IPS-18a (cell line): Measurements from ENCODE around the gene CST7.
"Not testable (repeated sequence)": the region's sequence is repeated elsewhere in the genome, so short reads cannot be mapped to it uniquely, and the experiment has no call there.

Source experiments
- H3K27ac ChIP-seq: one replicate; pipeline ENCODE4 v1.5.1; 2013; ENCODE audit warnings: low read length
- H3K27me3 ChIP-seq: one replicate; pipeline ENCODE4 v1.6.1; 2013; ENCODE audit warnings: mild to moderate bottlenecking, low read length; ENCODE audit not compliant: control insufficient read depth, insufficient read depth
- H3K36me3 ChIP-seq: one replicate; pipeline ENCODE4 v1.6.1; 2013; ENCODE audit warnings: low read depth, low read length; ENCODE audit not compliant: control insufficient read depth
- H3K4me1 ChIP-seq: one replicate; pipeline ENCODE4 v1.6.1; 2013; ENCODE audit warnings: low read depth, low read length; ENCODE audit not compliant: control insufficient read depth
- H3K4me3 ChIP-seq: one replicate; pipeline ENCODE4 v1.5.1; 2013; ENCODE audit warnings: low read length
- H3K9ac ChIP-seq: one replicate; pipeline ENCODE4 v1.6.1; 2013; ENCODE audit warnings: mild to moderate bottlenecking, low read length, moderate library complexity
- H3K9me3 ChIP-seq: one replicate; pipeline ENCODE4 v1.6.1; 2013; ENCODE audit warnings: low read depth, low read length; ENCODE audit not compliant: control insufficient read depth

Gene CST7

DNA sequence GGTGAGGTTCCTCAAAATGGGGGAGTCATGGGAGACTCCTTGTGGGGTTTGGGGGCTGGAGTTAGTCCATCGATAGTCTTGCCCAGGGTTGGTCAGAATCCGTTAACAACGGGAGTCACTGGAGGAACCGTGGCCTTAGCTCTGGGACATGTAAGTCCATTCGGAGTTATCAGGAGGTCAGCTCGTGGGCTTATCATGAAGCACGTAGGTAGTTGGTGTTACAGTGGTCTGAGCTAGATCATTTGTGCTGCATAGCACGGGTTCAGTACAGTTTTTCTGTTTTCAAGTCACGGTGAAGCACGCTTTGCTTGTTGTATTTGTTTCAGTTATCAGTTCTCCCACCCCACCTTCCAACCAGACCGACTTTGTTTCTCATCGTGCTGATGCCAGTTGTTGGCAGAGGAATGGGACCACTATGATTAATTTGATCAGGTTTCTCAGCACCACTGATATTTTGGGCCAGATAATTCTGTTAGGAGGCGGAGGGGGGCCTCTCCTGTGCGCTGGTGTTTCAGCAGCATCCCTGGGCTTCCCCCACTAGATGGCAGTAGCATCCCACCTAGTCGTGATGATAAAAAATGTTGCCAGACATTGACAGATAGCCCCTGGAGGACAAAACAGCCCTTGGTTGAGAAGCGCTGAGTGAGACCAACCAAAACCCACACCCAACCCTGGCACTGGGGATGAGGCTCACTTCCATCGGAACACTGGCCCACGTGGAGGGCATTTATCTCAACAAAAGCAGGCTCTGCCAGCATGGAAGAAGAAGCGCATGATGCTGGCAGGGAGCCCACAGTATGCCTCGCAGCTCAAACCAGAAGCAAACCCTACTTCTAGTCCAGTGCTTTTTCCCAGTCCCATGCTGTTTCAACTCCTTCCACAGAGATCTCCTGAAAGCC is 45.6 kb downstream of the CST7 start:
- H3K4me3 ChIP-seq, result no peak overlapping the region

DNA sequence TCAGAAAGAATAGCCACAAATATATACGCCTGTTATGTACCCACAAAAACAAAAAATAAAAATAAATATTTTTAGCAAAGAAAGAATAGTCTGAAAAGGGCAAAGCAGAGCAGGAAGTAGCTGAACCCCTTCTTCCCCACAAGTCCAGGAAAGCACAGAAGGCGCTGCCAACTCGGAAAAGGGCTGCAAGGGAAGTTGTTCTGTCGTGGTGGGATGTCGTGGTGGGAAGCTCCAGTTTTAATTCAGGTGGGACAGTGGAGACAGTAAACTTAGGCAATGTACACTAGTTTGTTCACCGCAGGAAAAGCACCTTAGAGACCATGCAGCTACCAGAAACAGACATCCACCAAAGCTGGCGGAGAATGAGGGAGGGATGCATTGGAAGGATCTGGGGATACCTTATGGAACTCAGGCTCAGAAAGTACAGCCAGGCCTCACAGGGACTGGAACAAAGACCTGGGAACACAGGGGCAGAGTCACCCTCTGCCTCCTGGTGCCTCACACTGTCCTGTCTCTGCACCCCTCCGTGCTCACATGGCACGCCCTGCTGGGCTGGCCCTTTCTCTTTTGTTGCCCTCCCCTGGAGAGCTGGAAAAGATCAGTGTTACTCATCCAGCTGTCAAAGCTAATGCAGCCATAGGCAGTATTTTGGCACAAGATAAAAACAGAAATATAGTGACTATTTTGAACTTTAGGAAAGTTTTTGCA is 46.8 kb downstream of the CST7 start:
- Histone ChIP-seq H3K4me1 (peaks cover 6% of the 10 kb centered on the region), H3K9me3 (no peaks in the 10 kb centered on the region), H3K27ac (no peak overlapping the region), H3K36me3 (no peaks in the 10 kb centered on the region), H3K4me3 (no peak overlapping the region), H3K9ac (no peak overlapping the region), H3K27me3 (peaks cover 10% of the 10 kb centered on the region)

More for the DNA sequence above, 45.6 kb downstream of the CST7 start:
- H3K36me3 ChIP-seq, result no peaks in the 10 kb centered on the region
- H3K27me3 ChIP-seq, result peaks cover 10% of the 10 kb centered on the region
- H3K27ac ChIP-seq, result no peak overlapping the region
- H3K4me1 ChIP-seq, result peaks cover 6% of the 10 kb centered on the region
- H3K9ac ChIP-seq, result no peak overlapping the region
- no peaks in the 10 kb centered on the region for H3K9me3 ChIP-seq

DNA sequence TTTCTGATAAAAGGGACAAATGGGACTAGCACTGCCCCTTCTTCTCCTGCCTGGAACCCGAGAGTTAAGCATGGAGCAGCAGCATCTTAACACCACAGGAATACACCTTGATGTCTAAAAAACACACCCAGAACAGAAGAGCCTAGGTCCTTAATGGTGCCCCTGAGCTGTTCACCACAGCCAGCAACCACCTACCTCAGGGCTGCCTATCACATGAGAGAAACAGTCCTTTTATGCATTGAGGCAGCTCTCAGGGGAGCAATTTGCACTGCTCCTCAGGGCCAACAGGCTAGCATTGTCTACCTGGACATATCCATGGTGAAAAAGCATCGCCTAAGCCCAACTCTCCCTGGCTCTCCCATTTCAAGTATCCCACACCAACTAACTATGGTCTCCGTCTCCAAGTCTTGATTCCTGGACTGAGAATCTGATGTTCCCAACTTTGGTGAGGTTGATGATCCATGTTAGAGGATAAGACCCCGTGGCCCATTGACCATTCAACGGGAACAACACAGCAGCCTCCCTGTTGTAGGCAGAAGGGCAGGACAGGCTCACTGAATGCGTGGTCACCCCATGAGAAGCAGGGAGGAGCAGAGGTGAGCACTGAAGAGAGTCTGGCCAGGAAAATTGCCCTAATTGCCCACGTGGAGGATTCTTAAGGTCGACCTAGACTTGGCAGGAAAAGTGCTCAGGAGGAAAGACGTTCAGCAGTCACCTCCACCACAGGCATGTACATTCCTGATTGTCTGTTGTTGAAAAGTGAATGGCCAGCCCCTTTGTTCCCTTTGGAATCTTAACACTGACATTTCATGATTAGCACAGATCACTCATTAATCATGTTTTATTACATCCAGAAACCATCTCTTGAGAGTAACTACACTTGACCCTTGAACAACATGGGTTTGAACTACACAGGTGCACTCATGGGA is 47.6 kb downstream of the CST7 start:
- no peak overlapping the region for H3K27ac ChIP-seq
- peaks cover 1% of the 10 kb centered on the region for H3K4me1 ChIP-seq
- no peaks in the 10 kb centered on the region for H3K36me3 ChIP-seq
- no peaks in the 10 kb centered on the region for H3K9me3 ChIP-seq
- H3K27me3 ChIP-seq, result peaks cover 10% of the 10 kb centered on the region
- no peak overlapping the region for H3K9ac ChIP-seq
- H3K4me3 ChIP-seq, result no peak overlapping the region

- H3K27me3 ChIP-seq, result peaks cover 8% of the 10 kb centered on the region
- H3K4me3 ChIP-seq, result no peak overlapping the region
These were observed 49.1 kb downstream of the CST7 start for GRCh38 chr20:24998121-24998520.

GRCh38 chr20:24998631-24999445 is 49.8 kb downstream of the CST7 start:
- peaks cover 1% of the 10 kb centered on the region for H3K27me3 ChIP-seq
- H3K4me1 ChIP-seq, result no peaks in the 10 kb centered on the region
- no peak overlapping the region for H3K27ac ChIP-seq
- H3K9me3 ChIP-seq, result no peaks in the 10 kb centered on the region
- no peaks in the 10 kb centered on the region for H3K36me3 ChIP-seq
- H3K9ac ChIP-seq, result no peak overlapping the region
- H3K4me3 ChIP-seq, result no peak overlapping the region

More at GRCh38 chr20:24998121-24998520, 49.1 kb downstream of the CST7 start:
- no peaks in the 10 kb centered on the region for H3K9me3 ChIP-seq
- no peak overlapping the region for H3K27ac ChIP-seq
- H3K9ac ChIP-seq, result no peak overlapping the region
- no peaks in the 10 kb centered on the region for H3K36me3 ChIP-seq
- no peaks in the 10 kb centered on the region for H3K4me1 ChIP-seq

- Histone ChIP-seq H3K9me3 (no peaks in the 10 kb centered on the region), H3K36me3 (no peaks in the 10 kb centered on the region), H3K4me1 (no peaks in the 10 kb centered on the region), H3K27me3 (no peaks in the 10 kb centered on the region), H3K27ac (no peak overlapping the region), H3K4me3 (no peak overlapping the region), H3K9ac (no peak overlapping the region)
These were observed 50.5 kb downstream of the CST7 start for GRCh38 chr20:24999568-24999967.

DNA sequence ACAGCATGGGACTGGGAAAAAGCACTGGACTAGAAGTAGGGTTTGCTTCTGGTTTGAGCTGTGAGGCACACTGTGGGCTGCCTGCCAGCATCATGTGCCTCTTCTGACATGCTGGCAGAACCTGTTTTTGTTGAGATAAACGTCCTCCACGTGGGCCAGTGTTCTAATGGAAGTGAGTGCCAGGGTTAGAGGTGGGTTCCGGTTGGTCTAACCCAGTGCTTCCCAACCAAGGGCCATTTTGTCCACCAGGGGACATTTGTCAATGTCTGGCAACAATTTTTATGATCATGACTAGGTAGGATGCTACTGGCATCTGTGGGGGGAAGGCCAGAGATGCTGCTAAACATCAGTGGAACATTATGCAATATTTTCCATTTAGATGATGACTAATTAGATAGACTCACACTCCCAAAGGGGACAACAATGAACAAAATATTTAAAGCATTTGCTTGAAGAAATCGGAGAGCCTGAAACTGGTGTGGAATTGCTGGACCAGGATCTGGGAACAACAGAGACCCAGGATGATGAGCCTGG is 51.3 kb downstream of the CST7 start:
- H3K9me3 ChIP-seq, result no peaks in the 10 kb centered on the region
- no peak overlapping the region for H3K27ac ChIP-seq
- H3K36me3 ChIP-seq, result no peaks in the 10 kb centered on the region
- no peak overlapping the region for H3K9ac ChIP-seq
- no peaks in the 10 kb centered on the region for H3K4me1 ChIP-seq
- no peak overlapping the region for H3K4me3 ChIP-seq
- H3K27me3 ChIP-seq, result no peaks in the 10 kb centered on the region

DNA sequence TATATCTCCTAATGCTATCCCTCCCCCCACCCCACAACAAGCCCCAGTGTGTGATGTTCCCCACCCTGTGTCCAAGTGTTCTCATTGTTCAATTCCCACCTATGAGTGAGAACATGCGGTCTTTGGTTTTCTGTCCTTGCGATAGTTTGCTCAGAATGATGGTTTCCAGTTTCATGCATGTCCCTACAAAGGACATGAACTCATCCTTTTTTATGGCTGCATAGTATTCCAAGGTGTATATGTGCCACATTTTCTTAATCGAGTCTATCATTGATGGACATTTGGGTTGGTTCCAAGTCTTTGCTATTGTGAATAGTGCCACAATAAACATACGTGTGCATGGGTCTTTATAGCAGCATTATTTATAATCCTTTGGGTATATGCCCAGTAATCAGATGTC is 52.3 kb downstream of the CST7 start:
- not testable (repeated sequence) for H3K4me3 ChIP-seq, H3K4me1 ChIP-seq, H3K9me3 ChIP-seq, H3K27ac ChIP-seq, H3K9ac ChIP-seq, H3K36me3 ChIP-seq, H3K27me3 ChIP-seq

DNA sequence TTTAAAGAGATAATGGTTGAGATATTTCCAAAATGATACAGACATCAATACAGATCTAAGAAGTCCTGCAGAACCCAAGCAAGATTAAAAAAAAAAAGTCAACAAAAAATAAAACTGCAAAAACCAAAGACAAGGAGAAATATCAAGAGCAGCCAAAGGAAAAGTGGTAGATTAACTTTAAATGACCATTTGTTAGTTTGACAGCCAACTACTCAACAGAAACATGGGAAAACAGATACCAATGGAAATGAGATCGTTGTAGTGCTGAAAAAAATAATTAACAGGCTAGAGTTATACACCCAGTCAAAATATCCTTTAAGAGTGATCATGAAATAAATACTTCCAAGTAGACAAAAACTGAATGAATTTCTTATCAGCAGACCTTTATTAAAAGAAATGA is 53.9 kb downstream of the CST7 start:
- Histone ChIP-seq H3K27ac (no peak overlapping the region), H3K36me3 (no peaks in the 10 kb centered on the region), H3K4me3 (no peak overlapping the region), H3K9ac (no peak overlapping the region), H3K9me3 (no peaks in the 10 kb centered on the region), H3K27me3 (no peaks in the 10 kb centered on the region), H3K4me1 (no peaks in the 10 kb centered on the region)

- H3K27ac ChIP-seq, result no peak overlapping the region
- H3K27me3 ChIP-seq, result no peaks in the 10 kb centered on the region
- H3K9me3 ChIP-seq, result no peaks in the 10 kb centered on the region
- H3K4me3 ChIP-seq, result no peak overlapping the region
- no peaks in the 10 kb centered on the region for H3K4me1 ChIP-seq
- no peak overlapping the region for H3K9ac ChIP-seq
- no peaks in the 10 kb centered on the region for H3K36me3 ChIP-seq
These were observed 56.2 kb downstream of the CST7 start for GRCh38 chr20:25005220-25005619.
